Activated CD8-positive, alpha-beta T cell treated with anti-CD3 and anti-CD28 coated beads for 36 hours (primary cell): ENCODE results near the gene TESPA1. TPM values are rescaled to one million over a fixed set of nuclear protein-coding genes. Genes with fewer than 3 reads are reported as not detected.

Source experiments
- ATAC-seq: fragments of 200-7000 bp; cut with Tn5 transposase; one replicate; pipeline ENCODE4 v1.10.0; 2021; ENCODE audit warnings: mild to moderate bottlenecking, moderate library complexity
- CTCF ChIA-PET: fragments of 350-600 bp; sonication (Branson Sonifier 250); formaldehyde crosslinking; loops from one replicate; lab custom pipeline; 2021; ENCODE audit warnings: antibody characterized with exemption; lab: Charles Lee
- POLR2A ChIA-PET: fragments of 350-600 bp; sonication (Branson Sonifier 250); formaldehyde crosslinking; loops from one replicate; lab custom pipeline; 2021; ENCODE audit warnings: antibody characterized with exemption; lab: Charles Lee
- DNase-seq: peaks from one replicate; pipeline ENCODE4 v3.0.0-alpha.2; 2020
- H3K27ac Mint-ChIP-seq: one replicate; pipeline ENCODE4 v1.8.0; 2021; ENCODE audit warnings: mild to moderate bottlenecking, mixed read lengths
- H3K27me3 Mint-ChIP-seq: one replicate; pipeline ENCODE4 v1.8.0; 2021; ENCODE audit warnings: mixed read lengths
- H3K36me3 Mint-ChIP-seq: one replicate; pipeline ENCODE4 v1.8.0; 2021; ENCODE audit warnings: low read depth, mixed read lengths
- H3K4me1 Mint-ChIP-seq: one replicate; pipeline ENCODE4 v1.8.0; 2021; ENCODE audit warnings: low read depth, mixed read lengths
- H3K4me3 Mint-ChIP-seq: one replicate; pipeline ENCODE4 v1.8.0; 2021; ENCODE audit warnings: mild to moderate bottlenecking, moderate library complexity, mixed read lengths
- H3K9me3 Mint-ChIP-seq: one replicate; pipeline ENCODE4 v1.8.0; 2021; ENCODE audit warnings: mixed read lengths
- CTCF ChIP-seq: fragments of 200-600 bp; IDR thresholded peaks from one replicate; pipeline ENCODE4 v1.8.0; 2022; ENCODE audit warnings: antibody characterized with exemption, mild to moderate bottlenecking
- intact Hi-C: fragments of 100-400 bp; cut with micrococcal nuclease; formaldehyde crosslinking; loops from one replicate; pipeline ENCODE4 v1.10.0; 2022
- total RNA-seq, 2 experiments: library from RNA; stranded (reverse); gene quantifications; one replicate each; pipeline ENCODE4 v1.2.3, GENCODE V29; 2021

The TESPA1 gene
- total RNA-seq, 2 experiments from 2014 or later = 107 to 112 TPM

- ChIA-PET CTCF (interaction anchor here (0.9 to 1.3 kb wide), 2 partner anchors 9 to 175 kb away, joined by 3 to 4 read pairs; no protein-coding TSS in a partner anchor), POLR2A (no interaction called here)
- peaks cover 14% of the 10 kb centered on the region for H3K36me3 Mint-ChIP-seq
- no peak overlapping the region for H3K4me3 Mint-ChIP-seq
- peaks cover 11% of the 10 kb centered on the region for H3K4me1 Mint-ChIP-seq
- DNase-seq = no peak
- ATAC-seq = no peak
- H3K9me3 Mint-ChIP-seq = peaks cover 16% of the 10 kb centered on the region
- no peak overlapping the region for H3K27ac Mint-ChIP-seq
- intact Hi-C loops = no loop called here
- no peak for TF ChIP-seq CTCF
- no peaks in the 10 kb centered on the region for H3K27me3 Mint-ChIP-seq
Observed at GRCh38 chr12:54924972-54925707, 59.4 kb downstream of the TESPA1 start.

- POLR2A ChIA-PET = interaction anchor here (0.8 to 0.9 kb wide), 2 partner anchors 26 to 197 kb away, joined by 3 read pairs; no protein-coding TSS in a partner anchor
- Mint-ChIP-seq H3K36me3 (peaks cover 4% of the 10 kb centered on the region), H3K4me3 (no peak overlapping the region), H3K27ac (no peak overlapping the region), H3K9me3 (peaks cover 7% of the 10 kb centered on the region), H3K27me3 (no peaks in the 10 kb centered on the region), H3K4me1 (no peaks in the 10 kb centered on the region)
- CTCF ChIA-PET = interaction anchor here (1.7 kb wide), 1 partner anchor 167 kb away, joined by 4 read pairs; no protein-coding TSS in a partner anchor
- no peak for TF ChIP-seq CTCF
- DNase-seq (no peak), ATAC-seq (no peak)
- intact Hi-C loops = no loop called here
Observed at GRCh38 chr12:54917001-54917488, 67.5 kb downstream of the TESPA1 start.

Other genes with a start within 250 kb of the TESPA1 start
- gene MUCL1, start 130.2 kb downstream of the TESPA1 start, total RNA-seq = not detected
- gene NEUROD4, start 35.2 kb upstream of the TESPA1 start, total RNA-seq = not detected
- not detected for gene OR9K2, start 141.6 kb upstream of the TESPA1 start, total RNA-seq
- gene OR10A7, start 236.3 kb upstream of the TESPA1 start, total RNA-seq = not detected